ENCODE results near the gene DOC2B. TPM values are rescaled to one million over a fixed set of nuclear protein-coding genes. Genes with fewer than 3 reads are reported as not detected.

The DOC2B gene
- total and polyA plus RNA-seq, 2 of the 13 experiments (the other 11 are each of a cell fraction or from before 2014, with no cell fraction given), result 0.09 to 0.22 TPM

DNA sequence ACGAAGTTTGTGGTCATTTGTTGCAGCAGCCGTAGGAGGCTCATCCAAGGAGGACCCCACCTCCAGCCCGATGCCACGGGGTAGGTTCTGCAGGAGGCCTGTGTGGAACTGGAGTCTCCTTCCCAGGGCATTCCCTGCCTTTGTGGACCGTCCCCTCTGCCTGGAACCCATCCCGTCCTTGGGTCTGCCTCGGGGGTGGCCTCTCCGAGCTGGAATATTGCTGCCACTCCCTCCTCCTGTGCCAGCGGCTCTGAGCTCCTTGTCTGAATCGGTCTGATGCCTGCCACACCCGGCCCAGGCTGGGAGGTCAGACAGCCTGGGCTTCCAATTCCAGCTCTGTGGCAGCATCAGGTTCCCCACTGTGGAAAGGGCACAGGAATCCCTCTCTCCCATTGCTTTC is 18.8 kb downstream of the DOC2B start:
- no peak overlapping the region for H3K9ac ChIP-seq (ENCODE audit: insufficient read depth, low read depth, low read length)
- DNase-seq (ENCODE audit: low spot score), result no peak
- CTCF ChIA-PET (ENCODE audit: low intra/inter-chr PET ratio, low total read pairs), result interaction anchor here (2.4 to 4.8 kb wide), 2 partner anchors 18 to 146 kb away, joined by 13 to 69 read pairs; no protein-coding TSS in a partner anchor

DNA sequence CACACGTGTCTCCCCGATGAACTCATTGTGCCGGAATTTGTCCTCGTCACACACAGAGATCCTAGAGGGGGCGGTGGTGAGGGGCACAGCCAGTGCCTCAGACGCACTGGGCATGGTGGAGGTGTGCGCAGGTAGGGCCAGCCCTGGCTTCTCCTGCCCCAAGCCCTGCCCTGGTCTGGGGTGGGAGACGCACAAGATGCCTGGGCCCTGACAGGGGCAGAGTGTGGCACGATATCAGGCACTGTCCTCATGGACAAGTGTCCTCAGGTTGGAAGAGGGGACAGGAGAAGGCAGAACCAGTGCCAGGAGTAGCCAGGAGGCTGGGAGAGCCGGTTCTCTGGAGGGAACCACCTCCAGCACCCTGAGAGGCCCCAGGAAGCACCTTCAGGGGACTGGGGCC is 20.0 kb downstream of the DOC2B start:
- in situ Hi-C loops (cut with HindIII; ENCODE audit: extremely low pct_ligation_motif_present, low pct_unique_long_range_greater_than_20kb), result no loop called here

More for the DNA sequence above, 18.8 kb downstream of the DOC2B start:
- H3K4me3 ChIP-seq (replicated peaks in 1 of 3; ENCODE audit: insufficient read depth in 1 of 3, low read depth in 2 of 3, low read length in 3 of 3), result no peak overlapping the region
- no peaks in the 10 kb centered on the region for H3K79me2 ChIP-seq (ENCODE audit: insufficient read depth, low read length)
- no peaks in the 10 kb centered on the region for H3K9me3 ChIP-seq (ENCODE audit: low read length)
- ATAC-seq (no peak), FAIRE-seq (no peak)
- intact Hi-C loops (cut with micrococcal nuclease; ENCODE audit: unreplicated experiment), result loop anchor here (2.0 kb wide), 1 partner anchor 18 kb away; no protein-coding TSS in a partner anchor
- TF ChIP-seq ZNF777 (CRISPR knock-in tag; IDR thresholded peaks at IDR 0.05), result no peak
- TF ChIP-seq DMAP1 (CRISPR knock-in tag; IDR thresholded peaks at IDR 0.05), result no peak
- no peak overlapping the region for H3K4me2 ChIP-seq (ENCODE audit: low read depth, low read length)
- in situ Hi-C loops (cut with HindIII; ENCODE audit: extremely low pct_ligation_motif_present, low pct_unique_long_range_greater_than_20kb), result no loop called here
- H3K27me3 ChIP-seq (ENCODE audit: control insufficient read depth in 1 of 2, insufficient read depth in 2 of 2, low read length in 2 of 2), result peaks cover 8 to 48% of the 10 kb centered on the region in 2 experiments; a peak in 4 of 5 replicates
- no peaks in the 10 kb centered on the region for H3K36me3 ChIP-seq (replicated peaks in 1 of 2; ENCODE audit: control insufficient read depth in 1 of 2, insufficient read depth in 2 of 2, low read length in 2 of 2)
- BruUV-seq (replicated peaks), result no TSS peak
- H2AFZ ChIP-seq (ENCODE audit: low read length), result no peak overlapping the region
- POLR2A ChIA-PET, result no interaction called here
- no peak overlapping the region for H3K27ac ChIP-seq (ENCODE audit: extremely low read length, insufficient read depth, low read length)
- H3K4me1 ChIP-seq (ENCODE audit: insufficient read depth, low read length), result no peaks in the 10 kb centered on the region
- WGBS (ENCODE audit: low lambda C conversion rate), result 20% methylated on average over 1 of the region's 11 CpGs
- no peaks in the 10 kb centered on the region for H4K20me1 ChIP-seq (ENCODE audit: insufficient read depth, low read length)

More for the DNA sequence above, 20.0 kb downstream of the DOC2B start:
- intact Hi-C loops (cut with micrococcal nuclease; ENCODE audit: unreplicated experiment), result no loop called here
- CTCF ChIA-PET (ENCODE audit: low intra/inter-chr PET ratio, low total read pairs), result no interaction called here
- 37% methylated on average over 3 of the region's 10 CpGs for WGBS (ENCODE audit: low lambda C conversion rate)
- FAIRE-seq, result no peak
- Histone ChIP-seq H3K4me3 (replicated peaks in 1 of 3; ENCODE audit: insufficient read depth in 1 of 3, low read depth in 2 of 3, low read length in 3 of 3) (no peak overlapping the region), H2AFZ (ENCODE audit: low read length) (no peak overlapping the region), H3K9me3 (ENCODE audit: low read length) (no peaks in the 10 kb centered on the region), H3K27me3 (ENCODE audit: control insufficient read depth in 1 of 2, insufficient read depth in 2 of 2, low read length in 2 of 2) (peaks cover 8 to 55% of the 10 kb centered on the region in 2 experiments), H3K36me3 (replicated peaks in 1 of 2; ENCODE audit: control insufficient read depth in 1 of 2, insufficient read depth in 2 of 2, low read length in 2 of 2) (no peaks in the 10 kb centered on the region), H3K4me2 (ENCODE audit: low read depth, low read length) (no peak overlapping the region), H3K27ac (ENCODE audit: extremely low read length, insufficient read depth, low read length) (no peak overlapping the region), H3K4me1 (ENCODE audit: insufficient read depth, low read length) (no peaks in the 10 kb centered on the region), H4K20me1 (ENCODE audit: insufficient read depth, low read length) (no peaks in the 10 kb centered on the region), H3K9ac (ENCODE audit: insufficient read depth, low read depth, low read length) (no peak overlapping the region), H3K79me2 (ENCODE audit: insufficient read depth, low read length) (no peaks in the 10 kb centered on the region)
- BruUV-seq (replicated peaks), result no TSS peak
- DNase-seq (ENCODE audit: low spot score), result no peak
- POLR2A ChIA-PET, result no interaction called here
- ATAC-seq, result no peak
- TF ChIP-seq SP1 (IDR thresholded peaks at IDR 0.05) (no peak), SP1 (CRISPR knock-in tag; IDR thresholded peaks at IDR 0.05) (no peak), IRX3 (CRISPR knock-in tag; IDR thresholded peaks at IDR 0.05; ENCODE audit: borderline replicate concordance, low read depth) (no peak), ZNF879 (CRISPR knock-in tag; IDR thresholded peaks at IDR 0.05) (no peak), TAF15 (IDR thresholded peaks at IDR 0.05; ENCODE audit: low read depth, low read length, poor library complexity, severe bottlenecking) (no peak)

Data from HepG2 (cell line).